Measurements from ENCODE around the gene ITGA2B. TPM values are rescaled to one million over a fixed set of nuclear protein-coding genes. Genes with fewer than 3 reads are reported as not detected.

ITGA2B gene
- total and polyA plus RNA-seq, 10 of the 15 experiments (the other 5 are each of a cell fraction or from before 2014, with no cell fraction given), result 0.04 to 0.51 (median 0.21) TPM; not detected in 1

DNA sequence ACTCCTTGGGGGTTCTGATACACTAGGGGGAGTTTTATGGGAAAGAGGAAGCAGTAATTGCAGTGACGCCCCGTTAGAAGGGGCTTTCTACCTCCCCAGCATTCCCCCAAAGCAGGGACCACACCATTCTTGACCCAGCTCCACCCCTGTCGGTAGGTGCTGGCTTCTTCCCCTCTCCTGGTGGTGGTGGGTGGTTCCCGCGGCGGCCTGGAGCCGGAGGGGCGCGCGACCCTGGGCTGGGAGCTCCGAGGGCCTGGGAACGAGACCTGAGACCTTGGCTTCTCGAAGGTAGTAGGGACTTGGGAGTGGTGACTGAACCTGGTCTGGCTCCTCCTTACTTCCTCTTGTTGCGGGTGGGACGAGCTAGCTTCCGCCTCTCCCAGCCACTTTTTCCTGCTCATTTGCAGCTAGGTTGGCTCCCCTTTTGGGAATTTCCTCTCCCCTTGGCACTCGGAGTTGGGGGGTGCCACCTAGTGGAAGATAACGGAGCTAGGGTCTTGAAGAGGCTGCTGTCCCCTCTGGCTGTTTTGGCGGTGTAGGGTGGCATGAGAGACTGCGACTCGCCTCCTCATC is 43.9 kb downstream of the ITGA2B start (continued):
- TF ChIP-seq, protein P1, sequence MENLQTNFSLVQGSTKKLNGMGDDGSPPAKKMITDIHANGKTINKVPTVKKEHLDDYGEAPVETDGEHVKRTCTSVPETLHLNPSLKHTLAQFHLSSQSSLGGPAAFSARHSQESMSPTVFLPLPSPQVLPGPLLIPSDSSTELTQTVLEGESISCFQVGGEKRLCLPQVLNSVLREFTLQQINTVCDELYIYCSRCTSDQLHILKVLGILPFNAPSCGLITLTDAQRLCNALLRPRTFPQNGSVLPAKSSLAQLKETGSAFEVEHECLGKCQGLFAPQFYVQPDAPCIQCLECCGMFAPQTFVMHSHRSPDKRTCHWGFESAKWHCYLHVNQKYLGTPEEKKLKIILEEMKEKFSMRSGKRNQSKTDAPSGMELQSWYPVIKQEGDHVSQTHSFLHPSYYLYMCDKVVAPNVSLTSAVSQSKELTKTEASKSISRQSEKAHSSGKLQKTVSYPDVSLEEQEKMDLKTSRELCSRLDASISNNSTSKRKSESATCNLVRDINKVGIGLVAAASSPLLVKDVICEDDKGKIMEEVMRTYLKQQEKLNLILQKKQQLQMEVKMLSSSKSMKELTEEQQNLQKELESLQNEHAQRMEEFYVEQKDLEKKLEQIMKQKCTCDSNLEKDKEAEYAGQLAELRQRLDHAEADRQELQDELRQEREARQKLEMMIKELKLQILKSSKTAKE (IDR thresholded peaks at IDR 0.05; ENCODE audit: low read depth, poor library complexity, severe bottlenecking), result no peak
- TF ChIP-seq, protein P2, sequence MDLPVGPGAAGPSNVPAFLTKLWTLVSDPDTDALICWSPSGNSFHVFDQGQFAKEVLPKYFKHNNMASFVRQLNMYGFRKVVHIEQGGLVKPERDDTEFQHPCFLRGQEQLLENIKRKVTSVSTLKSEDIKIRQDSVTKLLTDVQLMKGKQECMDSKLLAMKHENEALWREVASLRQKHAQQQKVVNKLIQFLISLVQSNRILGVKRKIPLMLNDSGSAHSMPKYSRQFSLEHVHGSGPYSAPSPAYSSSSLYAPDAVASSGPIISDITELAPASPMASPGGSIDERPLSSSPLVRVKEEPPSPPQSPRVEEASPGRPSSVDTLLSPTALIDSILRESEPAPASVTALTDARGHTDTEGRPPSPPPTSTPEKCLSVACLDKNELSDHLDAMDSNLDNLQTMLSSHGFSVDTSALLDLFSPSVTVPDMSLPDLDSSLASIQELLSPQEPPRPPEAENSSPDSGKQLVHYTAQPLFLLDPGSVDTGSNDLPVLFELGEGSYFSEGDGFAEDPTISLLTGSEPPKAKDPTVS (IDR thresholded peaks at IDR 0.05; ENCODE audit: low read depth, low read length), result no peak
- no peak for TF ChIP-seq KDM1A (IDR thresholded peaks at IDR 0.05; ENCODE audit: borderline replicate concordance)
- TF ChIP-seq, protein P3, sequence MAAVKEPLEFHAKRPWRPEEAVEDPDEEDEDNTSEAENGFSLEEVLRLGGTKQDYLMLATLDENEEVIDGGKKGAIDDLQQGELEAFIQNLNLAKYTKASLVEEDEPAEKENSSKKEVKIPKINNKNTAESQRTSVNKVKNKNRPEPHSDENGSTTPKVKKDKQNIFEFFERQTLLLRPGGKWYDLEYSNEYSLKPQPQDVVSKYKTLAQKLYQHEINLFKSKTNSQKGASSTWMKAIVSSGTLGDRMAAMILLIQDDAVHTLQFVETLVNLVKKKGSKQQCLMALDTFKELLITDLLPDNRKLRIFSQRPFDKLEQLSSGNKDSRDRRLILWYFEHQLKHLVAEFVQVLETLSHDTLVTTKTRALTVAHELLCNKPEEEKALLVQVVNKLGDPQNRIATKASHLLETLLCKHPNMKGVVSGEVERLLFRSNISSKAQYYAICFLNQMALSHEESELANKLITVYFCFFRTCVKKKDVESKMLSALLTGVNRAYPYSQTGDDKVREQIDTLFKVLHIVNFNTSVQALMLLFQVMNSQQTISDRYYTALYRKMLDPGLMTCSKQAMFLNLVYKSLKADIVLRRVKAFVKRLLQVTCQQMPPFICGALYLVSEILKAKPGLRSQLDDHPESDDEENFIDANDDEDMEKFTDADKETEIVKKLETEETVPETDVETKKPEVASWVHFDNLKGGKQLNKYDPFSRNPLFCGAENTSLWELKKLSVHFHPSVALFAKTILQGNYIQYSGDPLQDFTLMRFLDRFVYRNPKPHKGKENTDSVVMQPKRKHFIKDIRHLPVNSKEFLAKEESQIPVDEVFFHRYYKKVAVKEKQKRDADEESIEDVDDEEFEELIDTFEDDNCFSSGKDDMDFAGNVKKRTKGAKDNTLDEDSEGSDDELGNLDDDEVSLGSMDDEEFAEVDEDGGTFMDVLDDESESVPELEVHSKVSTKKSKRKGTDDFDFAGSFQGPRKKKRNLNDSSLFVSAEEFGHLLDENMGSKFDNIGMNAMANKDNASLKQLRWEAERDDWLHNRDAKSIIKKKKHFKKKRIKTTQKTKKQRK (IDR thresholded peaks at IDR 0.05; ENCODE audit: low read depth, low read length), result no peak
- TF ChIP-seq, protein P4, sequence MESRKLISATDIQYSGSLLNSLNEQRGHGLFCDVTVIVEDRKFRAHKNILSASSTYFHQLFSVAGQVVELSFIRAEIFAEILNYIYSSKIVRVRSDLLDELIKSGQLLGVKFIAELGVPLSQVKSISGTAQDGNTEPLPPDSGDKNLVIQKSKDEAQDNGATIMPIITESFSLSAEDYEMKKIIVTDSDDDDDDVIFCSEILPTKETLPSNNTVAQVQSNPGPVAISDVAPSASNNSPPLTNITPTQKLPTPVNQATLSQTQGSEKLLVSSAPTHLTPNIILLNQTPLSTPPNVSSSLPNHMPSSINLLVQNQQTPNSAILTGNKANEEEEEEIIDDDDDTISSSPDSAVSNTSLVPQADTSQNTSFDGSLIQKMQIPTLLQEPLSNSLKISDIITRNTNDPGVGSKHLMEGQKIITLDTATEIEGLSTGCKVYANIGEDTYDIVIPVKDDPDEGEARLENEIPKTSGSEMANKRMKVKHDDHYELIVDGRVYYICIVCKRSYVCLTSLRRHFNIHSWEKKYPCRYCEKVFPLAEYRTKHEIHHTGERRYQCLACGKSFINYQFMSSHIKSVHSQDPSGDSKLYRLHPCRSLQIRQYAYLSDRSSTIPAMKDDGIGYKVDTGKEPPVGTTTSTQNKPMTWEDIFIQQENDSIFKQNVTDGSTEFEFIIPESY (IDR thresholded peaks at IDR 0.05), result no peak
- TF ChIP-seq JUNB (IDR thresholded peaks at IDR 0.05), result no peak
- TF ChIP-seq, protein P5, sequence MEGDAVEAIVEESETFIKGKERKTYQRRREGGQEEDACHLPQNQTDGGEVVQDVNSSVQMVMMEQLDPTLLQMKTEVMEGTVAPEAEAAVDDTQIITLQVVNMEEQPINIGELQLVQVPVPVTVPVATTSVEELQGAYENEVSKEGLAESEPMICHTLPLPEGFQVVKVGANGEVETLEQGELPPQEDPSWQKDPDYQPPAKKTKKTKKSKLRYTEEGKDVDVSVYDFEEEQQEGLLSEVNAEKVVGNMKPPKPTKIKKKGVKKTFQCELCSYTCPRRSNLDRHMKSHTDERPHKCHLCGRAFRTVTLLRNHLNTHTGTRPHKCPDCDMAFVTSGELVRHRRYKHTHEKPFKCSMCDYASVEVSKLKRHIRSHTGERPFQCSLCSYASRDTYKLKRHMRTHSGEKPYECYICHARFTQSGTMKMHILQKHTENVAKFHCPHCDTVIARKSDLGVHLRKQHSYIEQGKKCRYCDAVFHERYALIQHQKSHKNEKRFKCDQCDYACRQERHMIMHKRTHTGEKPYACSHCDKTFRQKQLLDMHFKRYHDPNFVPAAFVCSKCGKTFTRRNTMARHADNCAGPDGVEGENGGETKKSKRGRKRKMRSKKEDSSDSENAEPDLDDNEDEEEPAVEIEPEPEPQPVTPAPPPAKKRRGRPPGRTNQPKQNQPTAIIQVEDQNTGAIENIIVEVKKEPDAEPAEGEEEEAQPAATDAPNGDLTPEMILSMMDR (IDR thresholded peaks at IDR 0.05 in 2 of 3, conservative IDR thresholded peaks at IDR 0.05 in 1 of 3; ENCODE audit: control insufficient read depth in 2 of 3, extremely low read depth in 1 of 3, insufficient read depth in 1 of 3, low read depth in 3 of 3, low read length in 3 of 3), result peak; percentile 68 to 79 (median 78)
- no peak for TF ChIP-seq CHD2 (IDR thresholded peaks at IDR 0.05; ENCODE audit: borderline replicate concordance, low read depth, low read length)
- TF ChIP-seq, protein P6, sequence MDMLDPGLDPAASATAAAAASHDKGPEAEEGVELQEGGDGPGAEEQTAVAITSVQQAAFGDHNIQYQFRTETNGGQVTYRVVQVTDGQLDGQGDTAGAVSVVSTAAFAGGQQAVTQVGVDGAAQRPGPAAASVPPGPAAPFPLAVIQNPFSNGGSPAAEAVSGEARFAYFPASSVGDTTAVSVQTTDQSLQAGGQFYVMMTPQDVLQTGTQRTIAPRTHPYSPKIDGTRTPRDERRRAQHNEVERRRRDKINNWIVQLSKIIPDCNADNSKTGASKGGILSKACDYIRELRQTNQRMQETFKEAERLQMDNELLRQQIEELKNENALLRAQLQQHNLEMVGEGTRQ (IDR thresholded peaks at IDR 0.05; ENCODE audit: borderline replicate concordance, low read depth, low read length), result no peak
- no peak for TF ChIP-seq MEF2A (IDR thresholded peaks at IDR 0.05; ENCODE audit: insufficient read depth, low read depth, low read length)
- peak; percentile 5 for TF ChIP-seq RUNX3 (IDR thresholded peaks at IDR 0.05; ENCODE audit: low read length)
- TF ChIP-seq HCFC1 (IDR thresholded peaks at IDR 0.05; ENCODE audit: low read length), result no peak
- TF ChIP-seq GABPA (IDR thresholded peaks at IDR 0.05; ENCODE audit: low read depth), result no peak

All from GM12878 (cell line).